CD4-positive, CD25-positive, alpha-beta regulatory T cell (primary cell): ENCODE data around the gene FAM114A1. TPM values are rescaled to one million over a fixed set of nuclear protein-coding genes. Genes with fewer than 3 reads are reported as not detected.
A peak's percentile ranks its signal among the peaks of the same experiment; 100 is the strongest.

Experiments
- ATAC-seq, 2 donors: fragments of 150-1000 bp; cut with Tn5 transposase; one replicate each; pipeline ENCODE4 v1.10.0; 2021; ENCODE audit warnings: low read depth in 2 of 2, moderate number of reproducible peaks in 2 of 2, moderate library complexity in 1 of 2
- DNase-seq, 3 donors: peaks; one replicate each; pipeline versions ENCODE4 v3.0.0 to v3.0.0-alpha.2; 2012 to 2022; ENCODE audit warnings: mixed read lengths in 1 of 3
- H3K27ac ChIP-seq: one replicate; pipeline ENCODE4 v1.7.0; 2013; ENCODE audit warnings: mild to moderate bottlenecking, low read length; ENCODE audit not compliant: insufficient read depth, poor library complexity, severe bottlenecking
- H3K27me3 ChIP-seq: one replicate; pipeline ENCODE4 v1.7.0; 2013; ENCODE audit warnings: low read length; ENCODE audit not compliant: control insufficient read depth, insufficient read depth
- H3K36me3 ChIP-seq: one replicate; pipeline ENCODE4 v1.7.0; 2013; ENCODE audit warnings: mild to moderate bottlenecking, low read length, moderate library complexity; ENCODE audit not compliant: control insufficient read depth, insufficient read depth
- H3K4me1 ChIP-seq: 2 replicates; pipeline ENCODE4 v1.7.0; 2013; ENCODE audit warnings: mild to moderate bottlenecking, low read length; ENCODE audit not compliant: insufficient read depth, control insufficient read depth, poor library complexity, severe bottlenecking
- H3K4me3 ChIP-seq: one replicate; pipeline ENCODE4 v1.7.0; 2013; ENCODE audit warnings: low read depth, mild to moderate bottlenecking, low read length, moderate library complexity
- H3K9me3 ChIP-seq, 2 experiments: 1 replicate in 1 of 2; 2 replicates in 1 of 2; pipeline ENCODE4 v1.7.0; 2013; ENCODE audit warnings: low read length in 2 of 2, mild to moderate bottlenecking in 1 of 2, moderate library complexity in 1 of 2; ENCODE audit not compliant: control insufficient read depth in 2 of 2
- H3K27ac Mint-ChIP-seq, 3 donors: one replicate each; pipeline ENCODE4 v1.8.0; 2020 to 2022; ENCODE audit warnings: mild to moderate bottlenecking in 3 of 3, mixed read lengths in 3 of 3, moderate library complexity in 2 of 3
- H3K27me3 Mint-ChIP-seq: one replicate; pipeline ENCODE4 v1.8.0; 2022; ENCODE audit warnings: mild to moderate bottlenecking, mixed read lengths
- H3K36me3 Mint-ChIP-seq: one replicate; pipeline ENCODE4 v1.8.0; 2020; ENCODE audit warnings: mixed read lengths
- H3K4me1 Mint-ChIP-seq, 4 donors: one replicate each; pipeline ENCODE4 v1.8.0; 2020 to 2022; ENCODE audit warnings: mixed read lengths in 4 of 4, mild to moderate bottlenecking in 1 of 4
- H3K4me3 Mint-ChIP-seq, 4 donors: one replicate each; pipeline ENCODE4 v1.8.0; 2020 to 2022; ENCODE audit warnings: mild to moderate bottlenecking in 4 of 4, mixed read lengths in 4 of 4, moderate library complexity in 3 of 4
- H3K9me3 Mint-ChIP-seq, 7 donors: one replicate each; pipeline ENCODE4 v1.8.0; 2020 to 2022; ENCODE audit warnings: mixed read lengths in 7 of 7, mild to moderate bottlenecking in 3 of 7, moderate library complexity in 2 of 7
- polyA plus RNA-seq, 4 donors: library from polyadenylated mRNA; unstranded; fragments of 300-500 nt; fragmentation: Illumina TruSeq; gene quantifications; one replicate each; pipeline ENCODE4 v1.2.3, GENCODE V29; 2021
- total RNA-seq: library from RNA; stranded (reverse); gene quantifications from one replicate; pipeline ENCODE4 v1.2.3, GENCODE V29; 2022

Gene FAM114A1
- total and polyA plus RNA-seq, 5 donors from 2014 or later, result not detected

GRCh38 chr4:38842994-38843393 lies 24.6 kb upstream of the FAM114A1 start:
- no peaks in the 10 kb centered on the region for H3K27me3 Mint-ChIP-seq
- no peak overlapping the region for H3K4me3 ChIP-seq
- H3K9me3 ChIP-seq, result no peaks in the 10 kb centered on the region
- H3K27ac ChIP-seq, result no peak overlapping the region
- no peaks in the 10 kb centered on the region for H3K36me3 ChIP-seq
- peaks cover 0 to 6% (median 0%) of the 10 kb centered on the region in 7 donors for H3K9me3 Mint-ChIP-seq
- H3K4me1 ChIP-seq, result peaks cover 6% of the 10 kb centered on the region
- no peak overlapping the region for H3K4me3 Mint-ChIP-seq
- H3K4me1 Mint-ChIP-seq, result peaks cover 6 to 13% (median 10%) of the 10 kb centered on the region in 4 donors
- H3K36me3 Mint-ChIP-seq, result no peaks in the 10 kb centered on the region
- no peak for DNase-seq
- ATAC-seq, result no peak
- peak overlapping the region in 2 of 3 donors; percentile 36 to 38 for H3K27ac Mint-ChIP-seq
- H3K27me3 ChIP-seq, result no peaks in the 10 kb centered on the region

- ATAC-seq, result no peak
Observed at GRCh38 chr4:38846015-38846414, 21.6 kb upstream of the FAM114A1 start.

GRCh38 chr4:38855466-38855865 lies 12.1 kb upstream of the FAM114A1 start:
- peak overlapping the region; percentile 79 to 98 (median 80) for H3K27ac Mint-ChIP-seq
- peaks cover 13 to 30% (median 17%) of the 10 kb centered on the region in 4 donors for H3K4me1 Mint-ChIP-seq
- H3K4me3 Mint-ChIP-seq, result peak overlapping the region; percentile 80 to 94 (median 84)
- Histone ChIP-seq H3K36me3 (no peaks in the 10 kb centered on the region), H3K27me3 (no peaks in the 10 kb centered on the region), H3K4me3 (peak overlapping the region; percentile 88), H3K4me1 (peaks cover 29% of the 10 kb centered on the region), H3K27ac (no peak overlapping the region), H3K9me3 (no peaks in the 10 kb centered on the region)
- no peaks in the 10 kb centered on the region for H3K36me3 Mint-ChIP-seq
- H3K9me3 Mint-ChIP-seq, result peaks cover 0 to 14% (median 0%) of the 10 kb centered on the region in 7 donors
- peak in 1 of 3 donors; percentile 23 for DNase-seq
- ATAC-seq, result no peak
- no peaks in the 10 kb centered on the region for H3K27me3 Mint-ChIP-seq

More at GRCh38 chr4:38846015-38846414, 21.6 kb upstream of the FAM114A1 start:
- H3K9me3 Mint-ChIP-seq, result peaks cover 1 to 28% (median 9%) of the 10 kb centered on the region in 7 donors
- no peak overlapping the region for H3K27ac Mint-ChIP-seq
- Histone ChIP-seq H3K4me3 (no peak overlapping the region), H3K9me3 (no peaks in the 10 kb centered on the region), H3K27ac (no peak overlapping the region), H3K36me3 (no peaks in the 10 kb centered on the region), H3K4me1 (no peaks in the 10 kb centered on the region), H3K27me3 (no peaks in the 10 kb centered on the region)
- no peak overlapping the region for H3K4me3 Mint-ChIP-seq
- H3K27me3 Mint-ChIP-seq, result no peaks in the 10 kb centered on the region
- peaks cover 0 to 11% (median 2%) of the 10 kb centered on the region in 4 donors for H3K4me1 Mint-ChIP-seq
- peaks cover 12% of the 10 kb centered on the region for H3K36me3 Mint-ChIP-seq
- DNase-seq, result no peak

GRCh38 chr4:38856046-38856445 lies 11.6 kb upstream of the FAM114A1 start:
- Histone ChIP-seq H3K4me3 (peak overlapping the region; percentile 88), H3K4me1 (peaks cover 29% of the 10 kb centered on the region), H3K36me3 (no peaks in the 10 kb centered on the region), H3K27me3 (no peaks in the 10 kb centered on the region), H3K9me3 (no peaks in the 10 kb centered on the region), H3K27ac (peak overlapping the region; percentile 63)
- Mint-ChIP-seq H3K27me3 (peaks cover under 1% of the 10 kb centered on the region), H3K9me3 (peaks cover 0 to 13% (median 0%) of the 10 kb centered on the region in 7 donors), H3K4me3 (peak overlapping the region; percentile 80 to 94 (median 84)), H3K4me1 (peaks cover 13 to 34% (median 19%) of the 10 kb centered on the region in 4 donors), H3K27ac (peak overlapping the region; percentile 79 to 98 (median 80)), H3K36me3 (no peaks in the 10 kb centered on the region)
- peak; percentile 29 to 32 for ATAC-seq
- DNase-seq, result peak in 1 of 3 donors; percentile 83

- Mint-ChIP-seq H3K4me3 (peak within 1 kb of the TSS; percentile 80 to 94 (median 84)), H3K36me3 (no peaks in the 10 kb centered on the region), H3K27me3 (peaks cover 8% of the 10 kb centered on the region), H3K27ac (peak within 1 kb of the TSS; percentile 79 to 98 (median 80)), H3K9me3 (peaks cover 0 to 6% (median 0%) of the 10 kb centered on the region in 7 donors), H3K4me1 (peaks cover 13 to 39% (median 19%) of the 10 kb centered on the region in 4 donors)
- Histone ChIP-seq H3K36me3 (no peaks in the 10 kb centered on the region), H3K9me3 (no peaks in the 10 kb centered on the region), H3K4me3 (peak within 1 kb of the TSS; percentile 88), H3K4me1 (peaks cover 29% of the 10 kb centered on the region), H3K27me3 (no peaks in the 10 kb centered on the region), H3K27ac (peak within 1 kb of the TSS; percentile 63)
- peak; percentile 77 to 80 for ATAC-seq
- peak; percentile 43 to 95 (median 80) for DNase-seq
Observed at GRCh38 chr4:38856524-38857337, 10.9 kb upstream of the FAM114A1 start, which contains the start of gene TLR6. TSS of gene TLR6 (minus strand) at chr4:38856817. CDS start at chr4:38829473, 27,344 bp downstream.

- peak overlapping the region; percentile 63 for H3K27ac ChIP-seq
- DNase-seq (peak in 1 of 3 donors; percentile 76), ATAC-seq (peak; percentile 17 to 18)
- Mint-ChIP-seq H3K4me1 (peaks cover 13 to 39% (median 19%) of the 10 kb centered on the region in 4 donors), H3K9me3 (peaks cover 0 to 3% (median 0%) of the 10 kb centered on the region in 7 donors), H3K4me3 (peak overlapping the region in 3 of 4 donors; percentile 8 to 84 (median 84)), H3K27me3 (peaks cover 10% of the 10 kb centered on the region), H3K27ac (peak overlapping the region; percentile 75 to 96 (median 79)), H3K36me3 (no peaks in the 10 kb centered on the region)
- H3K9me3 ChIP-seq, result no peaks in the 10 kb centered on the region
- H3K4me3 ChIP-seq, result peak overlapping the region; percentile 88
- H3K4me1 ChIP-seq, result peaks cover 29% of the 10 kb centered on the region
- H3K27me3 ChIP-seq, result no peaks in the 10 kb centered on the region
- no peaks in the 10 kb centered on the region for H3K36me3 ChIP-seq
Observed at GRCh38 chr4:38857354-38858096, 10.1 kb upstream of the FAM114A1 start.

GRCh38 chr4:38858097-38858420 lies 9.5 kb upstream of the FAM114A1 start:
- Mint-ChIP-seq H3K27ac (peak overlapping the region; percentile 75 to 96 (median 79)), H3K4me1 (peaks cover 13 to 39% (median 19%) of the 10 kb centered on the region in 4 donors), H3K27me3 (peaks cover 10% of the 10 kb centered on the region), H3K9me3 (peaks cover 0 to 3% (median 0%) of the 10 kb centered on the region in 7 donors), H3K4me3 (peak overlapping the region in 3 of 4 donors; percentile 8 to 84 (median 37)), H3K36me3 (no peaks in the 10 kb centered on the region)
- no peaks in the 10 kb centered on the region for H3K36me3 ChIP-seq
- ATAC-seq (no peak), DNase-seq (no peak)
- H3K27me3 ChIP-seq, result no peaks in the 10 kb centered on the region
- no peaks in the 10 kb centered on the region for H3K9me3 ChIP-seq
- peaks cover 29% of the 10 kb centered on the region for H3K4me1 ChIP-seq
- no peak overlapping the region for H3K4me3 ChIP-seq
- H3K27ac ChIP-seq, result no peak overlapping the region
